Measurements from ENCODE around the gene CLEC4M. TPM values are rescaled to one million over a fixed set of nuclear protein-coding genes. Genes with fewer than 3 reads are reported as not detected.

CLEC4M gene
- total and polyA plus RNA-seq, 4 donors: 0.26 to 2.5 (median 0.78) TPM

DNA sequence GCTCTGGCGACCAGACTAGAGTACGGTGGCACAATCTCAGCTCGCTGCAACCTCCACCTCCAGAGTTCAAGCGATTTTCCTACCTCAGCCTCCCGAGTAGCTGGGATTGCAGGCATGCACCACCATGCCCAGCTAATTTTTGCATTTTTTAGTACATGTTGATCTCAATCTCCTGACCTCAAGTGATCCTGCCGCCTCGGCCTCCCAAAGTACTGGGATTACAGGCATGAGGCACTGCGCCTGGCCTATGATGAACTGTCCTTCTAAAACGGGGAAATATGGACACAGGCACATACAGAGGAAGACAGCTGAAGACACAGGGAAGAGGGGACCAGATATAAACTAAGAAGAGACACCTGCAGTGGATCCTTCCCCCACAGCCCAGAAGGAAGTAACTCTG, 12.7 kb downstream of the CLEC4M start:
- H3K27me3 ChIP-seq (ENCODE audit: control insufficient read depth in 3 of 3, insufficient read depth in 3 of 3, low read length in 2 of 3): peaks cover 0 to 2% (median 0%) of the 10 kb centered on the region in 3 donors
- no peak overlapping the region for H3K9ac ChIP-seq (ENCODE audit: insufficient read depth in 1 of 2, low read length in 2 of 2)
- H3K4me3 ChIP-seq: no peak overlapping the region
- peaks cover 0 to 1% (median 0%) of the 10 kb centered on the region in 5 donors for H3K4me1 ChIP-seq (ENCODE audit: control insufficient read depth in 5 of 5, insufficient read depth in 5 of 5, low read length in 5 of 5)
- TF ChIP-seq, protein P1, sequence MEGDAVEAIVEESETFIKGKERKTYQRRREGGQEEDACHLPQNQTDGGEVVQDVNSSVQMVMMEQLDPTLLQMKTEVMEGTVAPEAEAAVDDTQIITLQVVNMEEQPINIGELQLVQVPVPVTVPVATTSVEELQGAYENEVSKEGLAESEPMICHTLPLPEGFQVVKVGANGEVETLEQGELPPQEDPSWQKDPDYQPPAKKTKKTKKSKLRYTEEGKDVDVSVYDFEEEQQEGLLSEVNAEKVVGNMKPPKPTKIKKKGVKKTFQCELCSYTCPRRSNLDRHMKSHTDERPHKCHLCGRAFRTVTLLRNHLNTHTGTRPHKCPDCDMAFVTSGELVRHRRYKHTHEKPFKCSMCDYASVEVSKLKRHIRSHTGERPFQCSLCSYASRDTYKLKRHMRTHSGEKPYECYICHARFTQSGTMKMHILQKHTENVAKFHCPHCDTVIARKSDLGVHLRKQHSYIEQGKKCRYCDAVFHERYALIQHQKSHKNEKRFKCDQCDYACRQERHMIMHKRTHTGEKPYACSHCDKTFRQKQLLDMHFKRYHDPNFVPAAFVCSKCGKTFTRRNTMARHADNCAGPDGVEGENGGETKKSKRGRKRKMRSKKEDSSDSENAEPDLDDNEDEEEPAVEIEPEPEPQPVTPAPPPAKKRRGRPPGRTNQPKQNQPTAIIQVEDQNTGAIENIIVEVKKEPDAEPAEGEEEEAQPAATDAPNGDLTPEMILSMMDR (IDR thresholded peaks at IDR 0.05; ENCODE audit: control extremely low read depth, extremely low read depth): no peak
- 92 to 94% methylated on average over 9 of the region's 9 CpGs for WGBS, 2 donors
- DNase-seq (no peak), ATAC-seq (ENCODE audit: insufficient read depth, low FRiP score) (no peak)
- H3K9me3 ChIP-seq (ENCODE audit: control insufficient read depth in 4 of 4, insufficient read depth in 3 of 4, low read length in 3 of 4): no peaks in the 10 kb centered on the region
- H3K36me3 ChIP-seq (ENCODE audit: control insufficient read depth in 4 of 4, insufficient read depth in 4 of 4, low read length in 4 of 4): no peaks in the 10 kb centered on the region
- H3K27ac ChIP-seq (ENCODE audit: low read depth in 1 of 2, low read length in 1 of 2): no peak overlapping the region

GRCh38 chr19:7778081-7778480, 15.0 kb downstream of the CLEC4M start:
- WGBS, 2 donors: 45 to 69% methylated on average over 5 of the region's 5 CpGs
- Histone ChIP-seq H3K9ac (ENCODE audit: insufficient read depth in 1 of 2, low read length in 2 of 2) (no peak overlapping the region), H3K4me3 (no peak overlapping the region), H3K9me3 (ENCODE audit: control insufficient read depth in 4 of 4, insufficient read depth in 3 of 4, low read length in 3 of 4) (no peaks in the 10 kb centered on the region), H3K36me3 (ENCODE audit: control insufficient read depth in 4 of 4, insufficient read depth in 4 of 4, low read length in 4 of 4) (no peaks in the 10 kb centered on the region), H3K27ac (ENCODE audit: low read depth in 1 of 2, low read length in 1 of 2) (no peak overlapping the region), H3K4me1 (ENCODE audit: control insufficient read depth in 5 of 5, insufficient read depth in 5 of 5, low read length in 5 of 5) (peaks cover 0 to 1% (median 0%) of the 10 kb centered on the region in 5 donors), H3K27me3 (ENCODE audit: control insufficient read depth in 3 of 3, insufficient read depth in 3 of 3, low read length in 2 of 3) (peaks cover 0 to 4% (median 0%) of the 10 kb centered on the region in 3 donors)
- TF ChIP-seq, protein P1 (IDR thresholded peaks at IDR 0.05; ENCODE audit: control extremely low read depth, extremely low read depth): no peak
- no peak for DNase-seq
- no peak for ATAC-seq (ENCODE audit: insufficient read depth, low FRiP score)

- Histone ChIP-seq H3K9me3 (ENCODE audit: control insufficient read depth in 4 of 4, insufficient read depth in 3 of 4, low read length in 3 of 4) (no peaks in the 10 kb centered on the region), H3K4me3 (no peak overlapping the region), H3K4me1 (ENCODE audit: control insufficient read depth in 5 of 5, insufficient read depth in 5 of 5, low read length in 5 of 5) (no peaks in the 10 kb centered on the region), H3K27ac (ENCODE audit: low read depth in 1 of 2, low read length in 1 of 2) (no peak overlapping the region), H3K9ac (ENCODE audit: insufficient read depth in 1 of 2, low read length in 2 of 2) (no peak overlapping the region), H3K36me3 (ENCODE audit: control insufficient read depth in 4 of 4, insufficient read depth in 4 of 4, low read length in 4 of 4) (no peaks in the 10 kb centered on the region), H3K27me3 (ENCODE audit: control insufficient read depth in 3 of 3, insufficient read depth in 3 of 3, low read length in 2 of 3) (peaks cover 0 to 4% (median 2%) of the 10 kb centered on the region in 3 donors)
- DNase-seq (no peak), ATAC-seq (ENCODE audit: insufficient read depth, low FRiP score) (no peak)
- whole genome bisulfite sequencing, 2 donors: 84 to 88% methylated on average over 26 of the region's 26 CpGs
- TF ChIP-seq, protein P1 (IDR thresholded peaks at IDR 0.05; ENCODE audit: control extremely low read depth, extremely low read depth): no peak
Observed at GRCh38 chr19:7779631-7780486, 16.8 kb downstream of the CLEC4M start.

Data from lung (tissue), 12 donors.